Stimulated activated CD8-positive, alpha-beta memory T cell treated with anti-CD3 and anti-CD28 coated beads, Interleukin-4, amount 100 ng/mL, for 1 hour (primary cell): Measurements from ENCODE around the gene COMT.
"Not testable (repeated sequence)": the region's sequence is repeated elsewhere in the genome, so short reads cannot be mapped to it uniquely, and the experiment has no call there.

ENCODE experiments used
- DNase-seq, 2 donors: peaks; one replicate each; pipeline ENCODE4 v3.0.0-alpha.2; 2020; ENCODE audit warnings: low read depth in 2 of 2, low spot score in 1 of 2

COMT gene

DNA sequence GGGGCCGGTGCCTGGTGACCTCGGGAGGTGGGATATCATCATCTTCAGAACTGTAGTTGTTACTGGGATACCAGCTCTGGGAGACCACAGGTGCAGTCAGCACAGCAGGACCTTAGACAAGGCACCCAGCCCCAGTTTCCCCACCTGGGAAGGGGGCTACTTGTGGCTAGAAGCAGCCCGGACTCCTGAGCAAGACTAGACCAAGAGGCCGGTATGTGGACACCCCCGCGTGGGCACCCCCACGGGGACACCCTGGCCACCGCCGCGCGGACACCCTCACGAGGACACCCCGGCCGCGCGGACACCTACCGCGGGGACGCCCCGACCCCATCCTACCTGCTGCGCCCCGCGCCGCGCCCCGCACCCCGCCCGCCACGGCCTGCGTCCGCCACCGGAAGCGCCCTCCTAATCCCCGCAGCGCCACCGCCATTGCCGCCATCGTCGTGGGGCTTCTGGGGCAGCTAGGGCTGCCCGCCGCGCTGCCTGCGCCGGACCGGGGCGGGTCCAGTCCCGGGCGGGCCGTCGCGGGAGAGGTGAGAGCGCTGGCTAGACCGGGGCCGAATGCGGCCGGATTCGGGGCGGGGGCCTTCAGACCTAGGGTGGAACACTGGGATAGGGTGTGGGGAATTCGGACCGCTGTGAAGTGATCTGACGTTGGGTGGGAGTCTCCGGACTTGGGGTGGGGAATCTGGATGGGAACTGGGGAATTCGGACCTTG lies at the start of gene COMT, which contains the start of gene TXNRD2:
Gene COMT, plus strand, starts transcription at position 408 of the 718 bp plus-strand sequence. CDS start 20,755 bp downstream, outside the sequence.
Gene TXNRD2, minus strand, starts transcription at position 454 of the 718 bp plus-strand sequence. Its CDS starts 15 bp downstream, at position 439.
- peak; percentile 35 to 42 for DNase-seq

DNA sequence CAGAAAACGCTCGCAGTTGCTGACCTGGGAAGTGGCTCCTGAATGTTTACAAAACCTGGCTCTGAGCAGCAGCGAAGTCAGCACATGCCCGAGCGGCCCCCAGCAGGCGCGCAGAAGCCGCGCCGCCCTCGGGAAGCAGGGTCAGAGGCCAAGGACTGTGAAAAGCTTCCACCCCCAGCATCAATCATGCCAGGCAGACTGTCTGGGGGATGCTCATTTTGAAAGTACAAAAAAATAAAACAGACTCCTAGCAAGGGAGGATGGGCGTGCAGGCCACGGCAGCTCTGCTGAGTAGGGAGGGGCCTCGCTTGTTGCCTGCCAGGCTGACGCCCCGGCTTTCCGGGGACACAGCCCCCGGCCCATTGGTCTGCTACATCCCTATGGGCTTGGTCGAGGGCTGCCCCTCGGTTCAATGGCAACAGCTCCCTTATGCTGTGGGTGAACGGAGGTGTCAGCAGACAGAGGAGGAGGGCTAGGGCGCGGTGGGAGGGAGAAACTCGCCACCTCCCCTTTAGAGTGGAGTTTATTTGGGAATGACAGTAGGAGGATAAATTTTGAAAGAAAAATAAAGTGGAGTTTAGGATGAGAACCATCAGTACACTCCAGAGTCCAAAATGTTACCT lies 49.2 kb upstream of the COMT start:
- no peak for DNase-seq

DNA sequence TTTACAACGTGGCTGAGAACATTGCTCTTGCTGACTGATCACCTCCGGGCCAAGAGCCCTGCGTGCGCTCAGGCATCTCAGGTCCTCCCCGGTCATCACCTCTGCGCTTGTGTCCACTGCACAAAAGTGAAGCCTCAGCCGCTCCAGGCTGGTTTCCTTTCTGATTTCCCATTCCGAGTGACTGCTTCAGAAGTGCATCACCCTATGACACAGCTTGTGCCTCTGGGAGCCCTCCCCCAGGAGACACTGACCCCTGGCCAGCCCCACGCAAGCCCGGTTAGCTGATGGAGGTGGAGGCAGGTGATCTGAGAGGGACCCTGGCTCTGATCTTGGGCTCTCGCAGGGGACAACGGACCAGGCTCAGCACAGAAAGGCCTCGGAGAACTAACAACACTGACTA lies 48.6 kb upstream of the COMT start:
- DNase-seq: no peak

DNA sequence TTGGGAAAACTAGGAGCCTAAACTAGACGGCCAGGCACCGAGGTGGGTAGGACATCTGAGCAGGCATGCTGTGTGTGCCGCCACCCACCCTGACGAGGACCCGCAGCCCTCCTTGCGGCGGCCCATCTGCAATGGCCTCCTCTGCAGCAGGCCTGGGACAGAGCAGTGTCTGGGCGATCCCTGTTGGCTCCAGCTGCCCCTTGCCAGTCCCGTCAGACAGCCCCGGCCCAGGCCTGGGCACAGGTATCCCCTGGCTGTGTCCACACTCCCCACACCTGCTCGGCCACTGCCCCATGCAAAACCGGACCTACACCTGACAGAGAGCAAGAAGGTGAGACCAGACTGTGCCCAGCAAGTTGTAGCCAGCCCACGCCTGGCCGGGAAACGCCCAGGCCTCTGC lies 48.2 kb upstream of the COMT start:
- no peak for DNase-seq

DNA sequence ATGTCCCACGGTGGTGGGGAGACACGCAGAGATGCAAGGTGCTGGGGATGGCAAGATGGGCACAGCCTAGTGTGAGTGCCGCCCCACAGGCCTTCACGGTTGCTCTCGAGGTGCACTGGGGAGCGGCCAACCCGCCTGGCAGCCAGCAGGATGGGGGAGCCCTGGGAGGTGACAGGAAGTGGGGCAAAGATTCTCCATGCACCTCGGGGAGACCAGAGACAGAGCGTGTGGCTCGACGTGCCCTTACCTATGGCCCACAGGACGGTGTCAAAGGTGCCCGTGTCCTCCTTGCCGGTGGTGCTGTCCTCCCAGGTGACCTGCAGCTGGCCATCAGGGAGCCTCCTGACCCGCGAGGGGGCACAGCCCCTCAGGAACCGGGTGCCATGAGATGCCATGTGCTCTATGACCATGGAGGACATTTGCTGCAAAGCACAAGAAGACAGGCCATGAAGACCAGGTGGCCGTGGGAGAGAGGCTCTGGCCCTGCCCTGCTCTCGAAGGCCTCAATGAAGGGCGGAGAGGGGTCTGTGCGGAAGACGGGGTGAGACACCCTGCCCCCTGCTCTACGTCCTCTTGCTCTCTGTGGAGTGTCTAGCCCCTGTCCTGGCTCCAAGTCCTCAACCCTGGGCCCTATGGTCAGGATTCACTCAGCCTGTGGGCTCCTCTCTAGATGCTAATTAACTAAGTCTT lies 46.3 kb upstream of the COMT start:
- DNase-seq: no peak

DNA sequence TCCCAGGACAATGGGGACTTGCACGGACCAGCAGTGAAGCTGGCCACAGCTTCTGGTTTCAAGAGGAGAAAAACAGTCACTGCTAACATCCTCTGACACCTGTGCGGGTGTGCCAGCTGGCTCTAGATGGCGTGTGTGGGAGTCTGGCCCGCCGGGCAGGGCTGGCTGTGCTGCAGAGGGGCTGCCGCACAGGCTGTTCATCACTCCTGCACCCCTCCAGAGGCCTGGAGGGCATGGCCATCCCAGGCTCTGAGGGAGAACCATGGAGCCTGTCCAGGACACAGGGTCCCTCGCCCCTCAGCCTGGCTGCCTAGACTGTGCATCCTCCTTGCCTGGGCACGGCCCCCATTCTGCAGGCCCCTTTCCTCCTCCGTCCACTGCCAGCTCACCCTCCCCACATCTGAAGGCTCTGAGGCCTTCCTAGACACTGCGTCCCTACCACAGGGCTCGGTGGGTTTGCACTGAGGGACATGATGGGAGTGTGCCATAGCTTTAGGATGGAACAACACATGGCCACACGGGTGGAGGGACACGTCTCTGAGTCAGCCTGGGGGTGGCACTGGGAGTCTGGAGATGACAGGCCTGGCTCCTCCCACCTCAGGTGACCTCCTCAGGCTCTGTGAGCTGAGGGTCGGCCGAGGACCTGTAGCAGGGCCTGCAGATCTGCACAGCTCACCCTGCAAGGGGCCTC lies 44.8 kb upstream of the COMT start:
- no peak for DNase-seq

DNA sequence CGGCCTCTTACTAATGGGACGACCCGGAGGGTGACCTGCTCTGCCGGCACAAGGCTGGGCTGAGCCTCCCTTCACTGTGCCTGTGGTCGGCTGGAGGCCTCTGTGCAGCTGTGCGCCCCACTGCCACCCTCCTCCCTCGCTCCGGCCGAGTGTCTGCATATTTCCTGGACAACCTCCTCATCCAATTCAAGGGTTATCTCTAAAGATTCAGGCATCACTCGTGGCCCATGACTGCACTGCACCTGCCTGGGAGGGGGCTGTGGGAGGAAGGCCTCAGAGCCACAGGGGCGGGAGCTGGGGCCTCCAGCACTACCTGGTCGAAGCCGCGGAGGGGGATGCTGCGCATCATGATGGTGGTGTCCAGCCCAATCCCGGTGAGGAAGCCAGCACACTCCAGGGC lies 43.8 kb upstream of the COMT start:
- no peak for DNase-seq

DNA sequence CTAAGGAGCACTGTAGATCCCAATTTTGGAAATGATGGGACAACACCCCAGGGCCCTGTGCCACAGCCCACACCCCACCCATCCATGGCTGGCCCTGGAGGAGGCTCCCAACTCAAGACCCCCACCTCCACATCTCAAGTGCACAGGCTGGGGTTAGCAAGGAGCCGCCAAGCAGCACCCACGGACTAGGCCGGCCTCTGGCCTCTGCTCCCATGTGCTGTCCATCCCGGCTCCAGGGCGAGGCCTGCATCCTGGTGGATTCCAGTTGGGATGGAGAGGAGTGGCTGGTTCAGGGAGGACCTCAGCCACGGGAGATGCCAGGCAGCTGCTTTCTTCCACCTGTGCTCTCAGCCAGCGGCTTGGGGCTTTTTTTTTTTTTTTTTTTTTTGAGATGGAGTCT lies 43.4 kb upstream of the COMT start:
- no peak for DNase-seq

DNA sequence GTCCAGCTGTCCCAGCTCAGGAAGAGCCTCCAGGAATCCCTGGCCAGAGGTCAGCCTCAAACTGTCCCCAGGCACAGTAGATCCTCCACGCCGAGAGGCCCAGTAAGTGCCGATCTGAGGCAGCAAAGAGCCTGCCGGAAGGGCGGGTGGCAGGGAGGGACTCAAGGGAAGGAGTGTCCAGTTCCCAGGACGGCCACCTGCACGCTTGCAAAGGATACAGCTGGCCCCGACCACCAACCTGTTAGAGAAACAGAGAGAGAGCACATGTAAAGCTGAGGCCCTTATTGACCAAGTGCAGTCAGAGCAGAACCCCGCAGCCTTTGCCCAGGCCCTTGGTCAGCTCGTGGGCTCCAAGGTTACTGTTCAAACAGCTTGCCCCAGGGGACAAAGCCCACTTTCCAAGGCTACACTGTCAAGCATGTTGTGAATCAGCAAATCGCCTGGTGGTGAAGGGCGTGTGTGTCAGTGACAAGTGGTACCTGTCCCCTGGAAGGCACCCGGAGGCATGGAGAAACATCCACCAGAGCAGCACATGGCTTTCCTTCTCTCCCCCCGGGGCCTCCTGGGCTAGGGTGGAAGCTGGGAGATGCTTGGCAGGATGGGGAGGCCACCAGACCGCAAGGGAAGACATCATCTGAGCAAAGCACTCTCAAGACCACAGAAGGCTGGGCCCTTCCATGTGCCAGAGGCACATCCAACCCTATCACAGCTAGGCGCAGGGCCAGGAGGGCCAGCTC lies 42.6 kb upstream of the COMT start:
- DNase-seq: no peak

DNA sequence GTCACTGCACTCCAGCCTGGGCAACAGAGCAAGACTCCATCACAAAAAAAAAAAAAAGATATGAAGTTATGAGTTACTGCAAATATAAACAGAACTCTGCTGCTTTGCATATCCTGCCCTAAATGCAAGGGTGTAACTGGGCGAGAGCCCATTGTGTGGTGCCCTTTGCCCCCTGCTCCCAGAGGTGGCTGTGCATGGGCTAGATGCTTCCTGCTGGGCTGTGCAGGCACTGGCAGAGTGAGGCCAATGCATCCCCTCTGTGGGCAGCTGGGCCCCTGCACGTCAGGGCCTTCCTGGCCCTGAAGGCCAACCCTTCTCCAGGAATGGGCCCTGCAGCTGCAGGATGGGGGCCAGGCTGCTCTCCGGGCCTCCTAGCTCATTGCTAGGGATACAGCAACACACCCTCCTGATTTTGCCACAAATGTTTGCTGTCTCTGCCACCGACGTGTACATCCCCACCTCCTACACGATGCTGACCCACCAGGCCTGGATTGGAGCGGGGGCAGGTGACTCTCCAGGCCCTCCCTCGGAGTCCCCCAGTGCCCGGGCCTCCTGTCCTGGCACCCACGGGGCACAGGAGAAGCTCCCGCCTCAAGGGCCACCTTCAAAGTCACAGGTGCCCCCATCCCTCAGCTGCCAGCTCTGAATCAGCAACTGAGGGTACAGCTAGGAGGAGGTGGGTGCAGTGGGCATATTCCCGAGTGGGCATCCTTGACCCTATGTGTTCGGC lies 40.7 kb upstream of the COMT start:
- no peak for DNase-seq

DNA sequence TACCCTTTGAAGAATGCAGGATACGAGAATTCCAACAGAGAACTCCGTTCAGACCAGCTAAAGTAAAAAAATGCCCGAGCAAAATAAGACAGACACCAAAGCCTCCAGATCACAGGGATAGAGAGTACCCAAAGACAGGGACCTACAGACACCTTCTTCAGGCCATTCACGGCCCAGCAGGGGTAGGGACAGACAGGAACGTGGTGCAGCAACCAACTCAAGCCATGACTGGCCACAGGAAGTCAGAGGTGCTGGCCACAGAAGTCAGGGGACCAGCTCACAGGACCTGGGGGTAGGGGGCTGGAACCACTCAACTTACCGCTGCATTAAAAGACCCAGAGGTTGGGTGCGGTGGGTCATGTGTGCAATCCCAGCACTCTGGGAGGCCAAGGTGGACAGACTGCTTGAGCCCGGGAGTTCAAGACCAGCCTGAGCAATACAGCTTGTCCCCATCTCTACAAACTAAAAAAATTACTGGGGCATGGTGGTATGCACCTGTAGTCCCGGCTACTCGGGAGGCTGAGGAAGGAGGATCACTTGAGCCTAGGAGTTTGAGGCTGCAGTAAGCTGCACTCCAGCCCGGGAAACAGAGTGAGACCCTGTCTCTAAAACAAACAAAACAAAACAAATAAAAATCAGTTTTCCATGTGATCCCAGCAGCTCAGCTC lies 39.9 kb upstream of the COMT start:
- DNase-seq: no peak

DNA sequence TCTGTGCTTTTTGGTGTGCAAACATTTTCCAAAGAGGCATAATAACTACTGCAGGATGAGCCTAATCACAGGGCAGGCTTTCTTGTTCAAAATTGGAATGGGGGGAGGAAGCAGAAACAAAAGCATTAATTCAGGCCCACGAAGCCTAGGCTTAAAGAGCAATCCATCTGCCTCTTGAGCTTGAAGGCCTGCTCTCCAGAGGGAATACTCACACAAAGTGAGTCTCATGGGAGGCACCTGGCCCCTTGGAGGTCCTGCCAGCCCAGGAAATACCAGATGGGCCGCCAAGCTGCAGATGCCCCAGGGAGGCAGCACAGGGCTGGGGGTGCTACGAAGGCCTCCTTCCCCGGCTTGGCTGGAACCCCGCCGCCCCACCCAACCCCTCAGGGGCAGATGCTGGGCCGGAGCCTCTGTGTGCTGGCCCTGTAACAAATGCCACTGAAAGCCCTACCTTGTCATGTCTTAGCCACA lies 39.3 kb upstream of the COMT start:
- no peak for DNase-seq

DNA sequence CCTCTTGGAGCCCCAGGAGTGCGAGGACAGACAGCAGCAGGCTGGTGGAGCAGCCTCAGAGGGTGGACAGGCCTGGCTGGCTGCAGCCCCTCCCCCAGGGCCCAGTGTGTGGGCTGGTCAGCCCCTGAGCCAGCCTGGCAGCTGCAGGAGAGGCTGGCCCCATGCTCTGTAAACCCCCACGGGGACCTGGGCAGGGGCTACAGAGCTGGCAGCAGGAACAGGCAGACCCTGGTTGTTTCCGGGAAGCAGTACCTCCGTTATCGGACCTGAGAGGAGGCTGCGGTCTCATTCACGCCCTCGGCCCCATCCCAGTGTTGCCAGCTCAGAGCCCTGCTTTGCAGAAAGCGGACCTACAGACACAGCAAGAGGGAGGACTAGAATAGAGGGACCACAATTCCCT lies 38.5 kb upstream of the COMT start:
- DNase-seq: no peak

DNA sequence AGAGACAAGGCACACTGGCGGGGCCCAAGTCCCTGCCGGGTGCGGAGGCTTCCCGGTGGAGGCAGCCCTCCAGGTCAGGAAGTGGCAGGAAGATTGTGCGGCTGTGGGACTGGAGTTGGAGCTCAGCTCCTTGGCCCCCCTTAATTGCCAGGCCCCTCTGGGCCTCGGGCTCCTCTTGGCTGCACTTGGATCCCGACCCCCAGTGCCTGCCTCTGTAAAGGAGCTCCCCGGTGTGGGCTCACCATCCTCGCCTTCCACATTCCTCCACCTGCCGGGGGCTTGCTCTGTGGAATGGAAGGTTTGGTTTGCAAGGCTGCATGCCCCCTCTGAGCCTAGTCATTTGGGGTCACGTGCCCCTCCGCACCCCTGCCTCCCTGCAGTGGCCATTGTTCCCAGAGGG lies 38.1 kb upstream of the COMT start:
- no peak for DNase-seq

DNA sequence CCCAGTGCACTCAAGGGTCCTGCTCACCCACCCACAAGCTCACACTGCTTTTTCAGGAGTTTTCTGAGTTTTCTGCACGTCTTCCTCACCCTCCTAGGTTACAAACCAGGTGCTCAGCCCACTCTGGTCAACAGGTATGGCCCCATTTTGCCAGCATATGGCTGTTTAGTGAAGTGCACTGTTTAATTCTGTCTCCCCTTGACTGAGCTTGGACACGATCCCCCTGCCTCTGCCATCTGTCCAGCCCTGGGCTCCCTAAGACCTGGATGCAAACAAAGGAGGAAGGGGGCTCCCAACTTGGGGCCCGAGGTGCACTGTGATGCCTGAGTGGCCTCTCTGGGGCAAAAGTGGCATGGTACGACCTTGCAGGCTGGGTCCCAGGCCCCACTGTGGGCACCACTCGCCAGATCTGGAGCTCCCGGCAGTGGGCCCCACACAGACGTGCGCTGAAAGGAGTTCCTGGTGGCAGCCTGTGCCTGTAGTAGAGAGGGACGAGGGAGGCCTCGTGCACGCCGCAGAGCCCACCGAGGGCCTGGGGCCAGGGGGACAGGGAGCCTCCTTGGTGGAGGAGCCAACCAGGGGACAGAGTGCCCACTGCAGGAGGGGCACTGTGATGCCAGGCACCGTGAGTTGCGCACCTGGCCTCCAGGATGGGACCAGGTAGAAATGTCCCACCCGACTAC lies 37.3 kb upstream of the COMT start:
- DNase-seq: no peak

DNA sequence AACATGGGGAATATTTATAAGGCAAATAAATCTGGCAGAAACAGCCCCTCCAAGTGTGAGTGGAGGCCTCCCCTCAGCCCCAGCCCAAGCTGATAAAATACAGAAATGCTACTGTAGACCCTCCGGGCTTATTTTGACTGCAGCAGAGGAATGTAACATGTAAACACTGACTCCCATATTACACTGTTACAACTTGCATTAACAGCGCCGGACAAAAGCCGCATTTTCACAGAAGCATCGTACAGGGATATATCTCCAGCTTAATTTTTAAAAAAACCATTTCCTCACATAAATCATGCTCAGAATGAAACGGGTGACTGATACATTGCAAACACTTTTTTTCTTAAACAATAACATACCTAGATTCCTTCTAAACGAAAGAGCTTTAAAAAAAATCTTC lies 36.6 kb upstream of the COMT start:
- DNase-seq: no peak

DNA sequence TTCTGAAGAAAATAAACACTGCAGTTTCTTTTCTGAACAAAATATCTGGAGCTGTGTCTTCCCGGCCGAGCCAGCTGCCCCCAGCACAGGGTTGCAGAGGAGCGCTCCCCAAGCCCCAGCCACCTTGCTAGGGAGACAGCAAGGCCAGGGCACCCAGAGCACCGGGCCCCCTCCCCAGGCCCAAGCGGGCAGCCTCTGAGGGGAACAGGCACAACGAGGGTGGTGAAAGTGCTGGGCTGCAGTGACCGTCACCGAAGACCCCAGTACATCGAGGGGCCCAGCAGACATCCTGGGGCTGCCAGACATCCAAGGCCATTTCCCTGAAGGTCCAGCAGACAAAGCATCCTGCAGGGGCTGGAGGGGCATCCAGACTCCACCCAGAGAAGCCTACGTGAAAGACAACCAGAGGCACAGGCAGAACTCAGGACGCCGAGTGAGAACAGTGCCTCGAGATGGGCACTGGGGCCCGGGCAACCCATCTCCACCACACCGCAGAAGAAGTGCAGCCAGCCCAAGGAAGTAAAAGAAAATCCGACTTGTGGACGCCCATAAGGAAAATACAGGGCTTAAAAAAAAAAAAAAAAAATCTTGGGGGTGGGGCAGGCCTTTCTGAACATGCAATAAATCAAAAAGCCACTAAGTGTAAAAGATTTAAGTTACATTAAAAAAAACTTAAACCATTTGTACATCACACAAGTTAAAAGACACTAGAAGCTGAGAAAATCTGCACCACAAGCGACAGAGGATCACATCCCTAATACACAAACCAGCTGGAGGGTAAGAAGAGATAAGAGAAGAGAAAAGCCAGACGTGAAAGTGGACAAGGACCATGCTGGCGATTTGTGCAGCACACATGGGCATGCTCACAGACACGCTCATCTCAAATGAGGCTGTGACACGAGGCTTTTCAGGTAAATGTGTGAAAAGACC lies 36.0 kb upstream of the COMT start:
- no peak for DNase-seq

DNA sequence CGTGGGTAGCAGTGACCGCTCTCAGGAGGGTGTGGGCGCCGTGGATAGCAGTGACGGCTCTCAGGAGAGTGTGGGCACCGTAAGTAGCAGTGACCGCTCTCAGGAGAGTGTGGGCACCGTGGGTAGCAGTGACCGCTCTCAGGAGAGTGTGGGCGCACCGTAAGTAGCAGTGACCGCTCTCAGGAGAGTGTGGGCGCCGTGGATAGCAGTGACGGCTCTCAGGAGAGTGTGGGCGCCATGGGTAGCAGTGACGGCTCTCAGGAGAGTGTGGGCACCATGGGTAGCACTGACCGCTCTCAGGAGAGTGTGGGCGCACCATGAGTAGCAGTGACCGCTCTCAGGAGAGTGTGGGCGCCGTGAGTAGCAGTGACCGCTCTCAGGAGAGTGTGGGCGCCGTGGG lies 34.7 kb upstream of the COMT start:
- not testable (repeated sequence) for DNase-seq
